ENCODE data around the gene UNK. TPM values are rescaled to one million over a fixed set of nuclear protein-coding genes. Genes with fewer than 3 reads are reported as not detected.

Gene UNK
- total and polyA plus RNA-seq, 8 donors, result 19.8 to 54.6 (median 49.0) TPM

GRCh38 chr17:75842963-75843576, 58.5 kb downstream of the UNK start:
- Histone ChIP-seq H3K27me3 (no peaks in the 10 kb centered on the region), H3K36me3 (peaks cover 0 to 65% of the 10 kb centered on the region in 2 donors), H3K4me1 (peaks cover 27 to 61% of the 10 kb centered on the region in 2 donors), H3K9me3 (no peaks in the 10 kb centered on the region), H3K4me3 (peak overlapping the region; percentile 21 to 61), H3K27ac (peak overlapping the region in 1 of 2 donors; percentile 93)
- no peak for TF ChIP-seq CTCF (IDR thresholded peaks at IDR 0.05)
- no peak for ATAC-seq
- DNase-seq, result peak in 1 of 4 donors; percentile 59
- intact Hi-C loops (cut with DNase I), result no loop called here

- Histone ChIP-seq H3K4me1 (peaks cover 31 to 68% of the 10 kb centered on the region in 2 donors), H3K9me3 (no peaks in the 10 kb centered on the region), H3K27me3 (no peaks in the 10 kb centered on the region), H3K4me3 (peak within 1 kb of the TSS; percentile 21 to 61), H3K27ac (peak within 1 kb of the TSS; percentile 87 to 93), H3K36me3 (peaks cover 0 to 65% of the 10 kb centered on the region in 2 donors)
- TF ChIP-seq CTCF (IDR thresholded peaks at IDR 0.05), result no peak
- ATAC-seq (peak; percentile 14), DNase-seq (peak in 2 of 4 donors; percentile 65 to 90)
- intact Hi-C loops (cut with DNase I), result no loop called here
Observed at GRCh38 chr17:75843577-75844529, 59.2 kb downstream of the UNK start, which contains the start of gene UNC13D. Gene UNC13D, minus strand, starts transcription at chr17:75844404. Its CDS starts 67 bp downstream, at chr17:75844337.

GRCh38 chr17:75844530-75845057, 60.0 kb downstream of the UNK start:
- Histone ChIP-seq H3K4me3 (peak overlapping the region; percentile 21 to 61), H3K9me3 (no peaks in the 10 kb centered on the region), H3K27ac (peak overlapping the region; percentile 87 to 93), H3K4me1 (peaks cover 31 to 76% of the 10 kb centered on the region in 2 donors), H3K27me3 (no peaks in the 10 kb centered on the region), H3K36me3 (peaks cover 0 to 65% of the 10 kb centered on the region in 2 donors)
- intact Hi-C loops (cut with DNase I), result no loop called here
- ATAC-seq (peak; percentile 81), DNase-seq (peak in 3 of 4 donors; percentile 84 to 90 (median 85))
- TF ChIP-seq CTCF (IDR thresholded peaks at IDR 0.05), result no peak

- ATAC-seq, result peak; percentile 82
- H3K27ac ChIP-seq, result peak overlapping the region; percentile 87 to 93
- H3K36me3 ChIP-seq, result peaks cover 0 to 65% of the 10 kb centered on the region in 2 donors
- H3K27me3 ChIP-seq, result no peaks in the 10 kb centered on the region
- H3K4me1 ChIP-seq, result peaks cover 31 to 80% of the 10 kb centered on the region in 2 donors
- intact Hi-C loops (cut with DNase I), result no loop called here
- peak; percentile 77 to 95 for TF ChIP-seq CTCF (IDR thresholded peaks at IDR 0.05)
- H3K9me3 ChIP-seq, result no peaks in the 10 kb centered on the region
- H3K4me3 ChIP-seq, result peak overlapping the region in 1 of 2 donors; percentile 61
- peak in 3 of 4 donors; percentile 78 to 94 (median 91) for DNase-seq
Observed at GRCh38 chr17:75845058-75845711, 60.6 kb downstream of the UNK start.

Measured in left lung (tissue), 10 donors.